Esophagus mucosa (tissue), 1 donor: Measurements from ENCODE around the gene CACNA1D. TPM values are rescaled to one million over a fixed set of nuclear protein-coding genes. Genes with fewer than 3 reads are reported as not detected.
"Not testable (repeated sequence)": the region's sequence is repeated elsewhere in the genome, so short reads cannot be mapped to it uniquely, and the experiment has no call there.

Experiments
- ATAC-seq: fragments of 200-7000 bp; cut with Tn5 transposase; one replicate; pipeline ENCODE4 v1.9.1; 2020
- total RNA-seq: library from RNA; stranded (reverse); gene quantifications from one replicate; pipeline ENCODE4 v1.2.4, GENCODE V29; 2023
- donor health status: DM: yes; HTN: yes; CAD: no.

The CACNA1D gene
- total RNA-seq, 1 donor from 2014 or later = 0.52 TPM

DNA sequence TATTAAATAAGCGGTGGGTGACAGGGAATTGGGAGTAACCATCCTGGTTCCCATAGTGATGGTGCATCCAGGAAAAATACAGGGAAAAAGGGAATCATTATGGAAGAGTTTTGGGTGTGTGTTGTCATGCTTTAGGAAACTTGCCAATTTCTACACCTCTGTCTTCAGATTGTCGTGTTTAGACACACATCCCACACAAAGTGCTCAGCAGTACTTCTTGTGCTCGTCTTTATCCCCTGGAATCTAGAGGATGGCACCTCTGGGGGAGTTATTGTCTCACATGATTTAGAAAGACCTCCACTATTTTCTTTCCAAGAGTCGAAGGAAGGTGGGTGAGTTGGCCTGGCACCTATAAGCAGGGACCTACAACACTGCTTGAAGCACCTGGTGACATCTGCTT lies 35.8 kb downstream of the CACNA1D start:
- ATAC-seq = no peak

DNA sequence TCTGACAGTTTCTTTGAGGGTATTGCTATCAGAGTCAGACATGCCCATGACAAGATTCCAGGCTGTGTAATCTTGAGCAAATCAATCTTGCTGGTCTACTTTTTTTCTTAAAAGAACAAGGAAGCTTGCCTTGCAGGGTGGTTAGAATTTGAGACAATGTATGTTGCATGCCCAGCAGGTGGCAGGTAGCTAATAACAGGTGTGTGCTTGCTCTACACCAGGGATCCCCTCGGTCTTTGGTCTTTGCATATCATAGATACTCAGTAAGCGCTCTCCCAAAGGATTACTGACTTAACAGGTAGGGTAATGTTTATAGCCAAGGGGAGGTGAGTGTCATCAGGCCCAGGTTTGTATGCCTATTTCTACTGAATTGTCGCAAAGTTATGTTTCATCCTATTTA lies 37.3 kb downstream of the CACNA1D start:
- ATAC-seq = peak; percentile 56

DNA sequence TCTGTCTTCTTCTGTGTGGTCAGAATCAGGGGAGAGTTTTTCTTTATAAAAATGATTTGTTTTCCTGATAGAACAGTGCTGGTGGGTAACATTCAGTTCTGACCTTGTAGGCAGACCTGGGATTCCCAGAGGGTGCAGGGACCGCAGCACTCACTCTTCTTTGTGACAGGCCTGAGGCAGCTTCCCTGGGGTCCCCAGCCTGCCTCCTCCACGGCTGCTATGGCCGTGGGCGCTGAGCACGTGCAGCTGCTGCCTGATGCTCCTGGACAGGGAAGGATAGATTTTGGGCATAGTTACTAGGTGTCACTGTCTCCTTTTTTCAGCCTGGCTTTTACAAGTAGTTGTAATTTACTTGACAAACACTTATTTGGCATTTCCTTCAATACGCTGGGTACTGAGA lies 39.1 kb downstream of the CACNA1D start:
- no peak for ATAC-seq

DNA sequence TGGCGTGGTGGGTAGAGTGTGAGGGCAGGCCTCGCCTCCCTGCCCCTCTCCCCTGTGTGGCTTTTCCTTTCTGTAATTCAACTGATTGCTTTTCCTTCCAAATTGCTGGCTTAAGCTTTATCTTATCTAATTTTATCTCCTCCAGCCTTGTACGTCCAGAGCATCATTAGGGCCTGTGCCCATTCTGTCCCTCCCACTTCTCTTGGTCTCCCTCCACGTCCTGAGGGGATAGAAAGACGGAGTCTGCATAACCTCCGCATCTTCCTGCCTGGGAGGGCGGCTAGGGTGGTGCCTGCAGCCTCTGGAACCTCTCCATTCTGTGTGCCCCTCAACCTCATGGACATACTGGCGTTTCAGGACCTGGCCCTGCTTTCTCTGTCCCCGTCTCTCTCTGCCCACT lies 39.8 kb downstream of the CACNA1D start:
- no peak for ATAC-seq

GRCh38 chr3:53534676-53535400 lies 40.4 kb downstream of the CACNA1D start:
- ATAC-seq = no peak

DNA sequence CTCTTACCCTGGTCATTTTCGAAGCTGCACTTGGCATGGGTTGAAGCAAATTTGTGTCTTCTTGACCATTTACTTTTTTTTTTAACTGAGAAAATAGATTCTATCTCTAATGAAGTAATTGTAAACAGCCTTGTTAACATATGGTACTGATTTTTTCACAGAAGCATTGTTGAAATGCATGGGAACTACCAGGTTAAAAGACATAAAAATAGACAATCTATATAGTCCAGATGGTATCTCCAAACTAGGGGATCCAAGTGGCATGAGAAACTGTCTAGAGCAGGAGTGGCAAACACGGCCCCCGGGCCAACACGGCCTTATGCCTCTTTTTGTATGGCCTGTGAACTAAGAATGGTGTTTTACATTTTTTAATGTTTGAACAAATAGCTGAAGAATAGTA lies 41.9 kb downstream of the CACNA1D start:
- no peak for ATAC-seq

GRCh38 chr3:53544357-53544756 lies 49.9 kb downstream of the CACNA1D start:
- no peak for ATAC-seq

DNA sequence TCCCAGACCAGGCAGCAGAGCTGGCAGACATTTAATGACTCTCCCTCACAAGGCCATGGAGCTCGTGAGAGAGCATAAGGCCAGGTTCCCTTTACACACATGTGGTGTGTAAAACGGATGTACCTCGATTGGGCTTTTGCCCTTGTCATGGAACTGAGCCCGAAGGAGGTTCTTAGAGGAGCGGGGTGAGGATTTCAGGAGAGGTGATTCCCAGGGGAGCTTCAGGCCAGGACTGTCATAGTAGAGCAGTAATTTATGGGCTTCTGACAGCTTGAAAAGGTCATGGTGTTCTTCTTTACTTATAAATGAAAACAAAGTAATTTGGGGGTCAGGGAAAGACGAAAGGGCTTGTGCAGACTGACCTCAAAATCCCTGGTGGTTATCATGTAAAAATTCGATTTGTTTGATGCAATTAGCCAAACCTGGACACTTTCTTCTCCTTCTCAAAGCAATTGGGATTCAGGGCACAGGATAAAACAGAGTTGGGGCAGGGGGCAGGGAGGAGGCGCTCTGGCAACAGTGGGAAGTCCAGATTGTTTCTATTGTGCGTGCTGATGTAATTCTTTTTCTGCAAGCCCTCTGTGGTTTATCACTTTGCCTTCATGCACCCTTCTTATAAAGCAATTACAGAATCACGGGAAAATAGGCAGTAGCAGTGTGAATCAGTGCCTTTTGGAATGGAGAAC lies 51.0 kb downstream of the CACNA1D start:
- ATAC-seq = no peak

DNA sequence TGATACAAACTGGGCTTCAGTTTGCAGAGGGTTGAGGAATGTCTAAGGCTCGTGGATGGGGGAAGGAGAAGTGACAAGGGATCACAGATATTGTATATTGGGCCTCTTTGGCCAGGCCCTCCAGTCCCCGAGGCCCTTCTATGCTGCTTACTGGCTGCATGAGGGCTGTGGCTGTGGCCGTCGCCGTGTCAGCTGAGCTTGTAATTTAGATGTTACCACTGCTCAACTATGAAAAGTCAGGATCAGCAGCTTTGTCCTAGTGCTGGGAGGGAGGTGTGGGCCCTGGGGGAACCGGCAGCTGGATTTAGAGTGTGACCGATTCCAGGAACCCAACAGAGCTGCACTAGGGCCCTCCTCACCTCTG lies 51.6 kb downstream of the CACNA1D start:
- no peak for ATAC-seq

GRCh38 chr3:53547327-53547726 lies 52.9 kb downstream of the CACNA1D start:
- no peak for ATAC-seq

GRCh38 chr3:53550005-53550620 lies 55.7 kb downstream of the CACNA1D start:
- no peak for ATAC-seq

DNA sequence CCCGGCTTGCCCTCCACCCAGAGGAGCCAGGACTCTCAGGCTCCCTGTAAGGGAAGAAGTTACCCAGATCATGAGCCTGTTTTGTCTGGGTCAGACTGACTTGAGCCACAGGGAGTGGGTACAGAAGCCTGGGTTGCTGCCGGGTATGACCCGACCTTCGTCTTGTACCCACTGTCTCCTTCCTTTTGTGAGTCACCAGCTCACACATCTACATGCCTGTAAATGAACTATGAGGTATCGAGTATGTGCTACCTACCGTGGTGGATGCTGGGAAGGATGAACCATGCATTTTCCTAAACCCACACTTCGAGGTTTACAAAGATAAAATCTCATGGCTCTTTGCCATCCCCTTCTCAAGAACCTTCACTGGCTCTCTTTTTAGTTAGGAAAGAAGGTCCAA lies 56.9 kb downstream of the CACNA1D start:
- peak; percentile 20 for ATAC-seq

- ATAC-seq = no peak
These were observed 58.3 kb downstream of the CACNA1D start for GRCh38 chr3:53552730-53553129.

GRCh38 chr3:53553200-53553599 lies 58.8 kb downstream of the CACNA1D start:
- ATAC-seq = no peak

DNA sequence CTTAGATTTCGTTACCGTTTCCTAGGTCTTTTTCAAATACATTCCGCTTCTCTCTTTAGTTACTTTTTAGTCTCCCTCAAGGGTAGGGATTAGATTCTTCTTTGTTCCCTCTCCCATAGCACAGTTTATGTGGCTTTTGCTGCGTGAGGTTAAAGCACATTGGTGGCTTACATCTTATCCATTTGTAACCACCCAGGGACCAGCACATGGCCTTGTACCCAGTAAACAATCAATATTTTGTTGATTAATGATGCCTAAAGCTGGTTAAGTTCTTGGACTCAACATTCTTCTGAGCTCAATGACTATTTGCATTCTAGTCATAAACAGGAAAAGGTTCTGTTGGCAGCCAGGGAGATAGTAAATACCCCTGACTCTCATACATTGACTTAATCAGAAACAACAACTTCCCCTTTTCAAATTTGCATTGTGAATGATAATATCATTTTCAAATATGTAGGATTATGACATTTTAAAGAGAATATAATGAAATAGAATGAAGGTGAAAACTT lies 60.2 kb downstream of the CACNA1D start:
- no peak for ATAC-seq

DNA sequence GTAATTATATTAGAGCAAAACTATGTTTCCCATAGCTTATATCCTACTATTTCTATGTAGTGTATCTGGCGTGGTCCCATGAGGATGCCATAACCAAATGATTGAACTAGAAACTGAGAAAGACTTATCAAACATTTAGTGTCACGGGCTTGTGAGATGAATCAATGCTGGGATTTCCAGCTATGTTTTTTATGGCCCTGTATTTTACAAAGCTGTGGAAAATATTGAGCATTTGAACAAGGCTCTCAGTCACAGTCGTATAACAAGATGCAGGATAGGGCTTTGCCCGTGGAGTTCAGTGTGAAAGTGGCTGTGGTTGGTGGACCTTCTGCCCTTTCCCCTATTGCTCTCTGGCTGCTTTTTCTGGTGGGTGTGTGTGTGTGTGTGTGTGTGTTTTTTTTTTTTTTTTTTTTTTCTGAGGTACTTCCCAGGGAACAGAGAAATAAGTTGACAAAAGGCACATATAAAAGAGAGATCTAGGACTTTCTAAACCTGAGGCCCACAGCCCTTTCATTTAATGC lies 60.7 kb downstream of the CACNA1D start:
- ATAC-seq = no peak

DNA sequence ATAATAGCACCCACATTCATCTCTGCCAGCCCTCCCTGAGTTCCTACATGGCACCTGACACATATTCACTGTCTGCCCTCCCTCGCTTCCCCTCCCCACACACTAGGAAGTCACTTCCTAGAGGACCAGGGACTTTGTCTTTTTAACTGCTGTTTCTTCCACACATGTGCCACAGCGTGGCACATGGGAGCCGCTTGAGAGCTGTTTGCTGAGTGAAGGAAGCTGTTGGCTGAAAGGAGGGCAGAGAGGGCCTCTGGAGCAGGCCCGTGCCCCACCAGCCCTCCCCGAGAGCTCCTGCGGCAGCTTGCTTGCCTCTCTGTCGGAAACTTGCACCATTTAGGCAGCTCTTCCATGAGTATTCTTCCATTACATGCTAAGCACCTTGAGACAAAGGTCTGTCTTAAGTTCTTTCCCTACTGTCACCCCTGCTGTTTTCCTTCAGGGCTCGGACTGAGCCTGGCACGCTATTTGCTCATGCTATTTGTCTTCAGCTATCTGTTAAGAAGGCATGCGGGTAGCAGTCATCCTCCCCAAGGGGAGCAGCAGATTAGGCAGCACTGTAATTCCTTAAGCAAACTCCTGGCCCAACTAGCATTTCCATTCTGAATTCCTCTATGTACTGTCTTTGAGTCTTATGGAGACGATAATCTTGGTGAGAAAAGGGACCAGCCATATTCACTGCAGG lies 72.2 kb downstream of the CACNA1D start:
- ATAC-seq = no peak

DNA sequence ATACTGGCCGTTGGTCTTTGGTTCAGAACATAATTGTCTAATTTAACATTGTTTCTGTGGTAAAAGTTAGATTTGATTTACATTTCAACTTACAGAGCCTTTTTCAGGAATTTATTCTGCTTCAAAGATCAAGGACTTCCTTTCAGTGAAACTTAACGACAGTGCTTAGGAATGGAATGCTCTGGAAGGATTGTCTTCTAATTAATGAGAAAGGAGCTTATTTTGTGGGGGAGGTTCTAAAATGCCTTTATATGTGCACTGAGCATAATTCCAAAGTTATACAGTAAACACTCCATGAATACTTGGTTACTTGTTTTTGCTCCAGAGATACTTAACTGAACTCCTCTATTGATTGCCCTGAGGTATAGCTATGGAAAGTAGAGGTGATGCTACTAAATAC lies 75.7 kb downstream of the CACNA1D start:
- ATAC-seq = no peak

DNA sequence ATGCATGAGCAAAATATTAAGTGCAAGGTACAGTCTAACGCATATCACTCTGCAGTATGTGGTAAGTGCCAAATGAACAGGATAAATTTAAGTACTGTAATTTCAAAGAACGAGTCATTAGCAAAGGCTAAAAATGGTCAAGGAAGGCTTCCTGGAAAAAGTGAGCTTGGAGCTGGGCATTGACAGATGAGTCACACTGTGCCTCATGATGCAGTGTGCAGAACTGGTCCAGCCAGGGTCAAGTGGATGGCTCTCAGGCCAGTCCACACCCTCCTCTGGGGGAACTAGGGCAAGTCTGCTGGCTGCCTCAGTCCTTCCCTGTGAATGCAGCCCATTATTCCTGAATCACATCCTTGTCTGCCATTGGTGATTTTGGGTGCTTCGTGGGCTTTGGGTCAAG lies 76.3 kb downstream of the CACNA1D start:
- ATAC-seq = peak; percentile 94

GRCh38 chr3:53571264-53571663 lies 76.9 kb downstream of the CACNA1D start:
- peak; percentile 39 for ATAC-seq

DNA sequence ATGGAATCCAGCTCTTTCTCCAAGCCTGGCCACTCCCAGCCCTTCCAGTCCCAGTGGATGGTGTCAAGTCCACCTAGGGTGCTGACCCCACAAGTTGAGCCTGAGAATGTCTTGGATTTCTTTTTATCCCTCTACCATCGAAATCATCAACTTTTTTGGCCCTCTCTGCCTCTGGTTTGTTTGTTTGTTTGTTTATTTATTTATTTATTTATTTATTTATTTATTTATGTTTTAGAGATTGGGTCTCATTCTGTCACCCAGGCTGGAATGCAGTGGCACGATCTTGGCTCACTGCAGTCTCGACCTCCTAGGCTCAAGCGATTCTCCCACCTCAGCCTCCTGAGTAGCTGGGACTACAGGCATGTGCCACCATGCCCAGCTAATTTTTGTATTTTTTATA lies 77.8 kb downstream of the CACNA1D start:
- ATAC-seq = not testable (repeated sequence)

DNA sequence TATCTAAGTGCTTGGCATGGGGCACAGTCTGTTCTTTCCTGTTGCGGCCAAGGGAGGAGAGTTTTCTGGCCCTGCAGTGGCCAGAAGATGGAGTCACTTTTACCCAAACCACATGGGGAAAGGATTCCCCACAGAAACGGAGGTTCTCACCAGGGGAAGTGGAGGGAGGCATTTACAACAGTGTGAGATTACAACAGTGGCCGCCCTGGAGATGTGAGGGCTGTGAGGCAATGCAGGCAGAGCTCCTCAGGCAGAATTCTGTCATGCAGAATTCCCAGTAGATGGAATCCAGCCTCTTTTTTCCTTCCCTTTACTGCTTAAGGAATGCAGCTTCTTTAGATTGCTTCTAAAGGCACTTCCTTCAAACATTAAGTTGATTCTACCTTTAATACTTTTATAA lies 83.1 kb downstream of the CACNA1D start:
- no peak for ATAC-seq

GRCh38 chr3:53579636-53580035 lies 85.2 kb downstream of the CACNA1D start:
- ATAC-seq = no peak
